ENCODE data around the gene KCNMA1. TPM values are rescaled to one million over a fixed set of nuclear protein-coding genes. Genes with fewer than 3 reads are reported as not detected.
A peak's percentile ranks its signal among the peaks of the same experiment; 100 is the strongest.
"Not testable (repeated sequence)": the region's sequence is repeated elsewhere in the genome, so short reads cannot be mapped to it uniquely, and the experiment has no call there.

KCNMA1 gene
- total RNA-seq (2014; rRNA removed; shearing (Covaris generic); ENCODE audit: low replicate concordance) = 6.2 and 12.8 TPM in 2 replicates

DNA sequence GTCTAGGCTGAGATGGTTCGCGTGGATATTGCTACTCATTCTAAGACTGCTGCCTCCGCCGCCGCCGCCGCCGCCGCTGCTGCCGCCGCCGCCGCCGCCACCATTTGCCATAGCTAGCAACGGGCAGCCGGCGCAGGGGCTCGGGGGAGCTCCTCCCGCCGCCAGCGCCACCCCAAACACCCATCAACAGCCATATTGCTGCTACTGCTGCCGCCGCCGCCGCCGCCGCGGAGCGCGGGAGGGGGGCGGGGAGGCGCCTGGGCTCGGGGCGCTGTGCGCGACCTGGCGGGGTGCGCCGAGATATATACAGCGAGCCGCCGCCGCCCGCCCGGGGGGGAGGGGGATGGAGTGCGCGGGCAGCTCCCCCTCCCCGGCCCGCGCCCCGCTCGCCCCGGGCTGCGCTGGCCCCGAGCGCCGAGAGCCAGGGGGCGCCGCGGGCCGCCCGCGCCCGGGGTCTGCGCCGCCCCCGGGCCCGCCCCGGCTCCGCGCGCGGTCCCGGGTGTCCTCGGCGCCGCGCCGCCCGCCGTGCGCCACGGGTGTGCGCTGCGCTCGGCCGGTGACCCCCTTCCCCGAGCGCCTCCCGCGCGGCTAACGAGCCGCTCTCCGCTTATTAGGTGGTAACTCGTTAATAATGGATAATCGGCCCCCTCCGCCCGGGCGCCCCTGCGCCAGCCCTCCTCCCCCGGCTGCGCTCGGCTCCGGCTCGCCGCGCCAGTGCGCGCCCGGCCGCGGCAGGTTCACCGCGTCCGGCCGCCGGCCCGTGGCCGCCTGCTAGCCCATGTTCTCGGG is at the start of gene KCNMA1:
Gene KCNMA1 (minus strand): TSS at position 277 of the 789 bp plus-strand sequence.
- in situ Hi-C loops (cut with HindIII; ENCODE audit: low pct_unique_long_range_greater_than_20kb, low sequenced_read_pairs) = loop anchor here (25.0 kb wide), 1 partner anchor 475 kb away; no protein-coding TSS in a partner anchor
- DNase-seq (ENCODE audit: low read depth) = peak; percentile 61

DNA sequence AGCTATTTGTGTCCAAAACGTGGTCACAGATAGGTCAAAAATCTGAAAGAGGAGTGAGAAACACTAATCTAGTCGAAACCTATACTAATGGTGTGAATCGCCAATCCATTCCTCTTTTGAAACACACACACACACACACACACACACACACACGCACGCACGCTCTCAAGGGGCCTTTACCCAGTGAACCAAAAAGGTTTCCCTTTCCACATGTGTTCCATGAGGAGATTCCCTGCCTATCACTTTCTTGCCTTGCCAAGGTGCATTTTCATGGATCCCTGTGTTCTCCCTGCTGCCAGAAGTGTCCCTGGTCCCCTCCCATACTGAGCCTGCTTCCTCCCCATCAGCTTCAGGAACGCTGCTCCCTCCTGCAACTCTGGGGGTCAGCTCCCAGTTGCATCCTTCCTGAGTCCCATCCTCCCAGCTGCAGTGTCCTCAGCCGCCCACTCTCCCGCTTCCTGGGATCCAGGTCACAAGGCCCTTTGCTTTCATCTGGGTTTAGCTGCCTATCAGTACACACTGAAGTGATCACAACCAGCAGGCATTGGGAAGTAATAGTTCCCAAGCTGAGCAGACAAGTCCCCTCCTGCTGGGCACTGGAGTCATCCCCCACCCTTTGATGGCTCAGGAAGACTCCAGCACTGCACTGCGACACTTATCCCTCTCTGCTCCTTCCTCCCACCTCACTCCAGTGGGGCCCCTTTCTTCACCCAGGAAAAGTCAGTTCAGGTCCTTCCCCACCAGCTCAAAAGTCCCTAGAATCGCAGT is 49.2 kb upstream of the KCNMA1 start:
- no peak for DNase-seq (ENCODE audit: low read depth)
- in situ Hi-C loops (cut with HindIII; ENCODE audit: low pct_unique_long_range_greater_than_20kb, low sequenced_read_pairs) = no loop called here

DNA sequence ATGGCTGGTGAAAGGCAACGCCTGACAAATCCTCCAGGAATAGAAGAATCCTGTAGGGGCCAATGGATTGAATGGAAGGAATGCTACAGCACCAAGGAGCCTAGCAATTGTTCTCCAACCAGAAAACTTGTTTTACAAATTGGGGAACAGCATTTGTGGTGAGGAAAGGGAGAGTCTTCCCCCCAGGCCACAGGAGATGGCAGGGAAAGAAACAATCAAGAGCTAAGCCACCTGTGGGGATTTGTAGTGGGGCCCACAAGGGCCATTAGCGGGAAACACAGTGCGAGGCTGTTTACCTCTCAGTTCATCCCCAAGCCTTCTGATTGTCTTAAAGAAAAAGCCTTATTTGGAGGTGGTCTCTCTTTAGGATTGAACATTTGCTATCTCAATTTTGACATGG is 48.5 kb upstream of the KCNMA1 start:
- in situ Hi-C loops (cut with HindIII; ENCODE audit: low pct_unique_long_range_greater_than_20kb, low sequenced_read_pairs) = no loop called here
- no peak for DNase-seq (ENCODE audit: low read depth)

DNA sequence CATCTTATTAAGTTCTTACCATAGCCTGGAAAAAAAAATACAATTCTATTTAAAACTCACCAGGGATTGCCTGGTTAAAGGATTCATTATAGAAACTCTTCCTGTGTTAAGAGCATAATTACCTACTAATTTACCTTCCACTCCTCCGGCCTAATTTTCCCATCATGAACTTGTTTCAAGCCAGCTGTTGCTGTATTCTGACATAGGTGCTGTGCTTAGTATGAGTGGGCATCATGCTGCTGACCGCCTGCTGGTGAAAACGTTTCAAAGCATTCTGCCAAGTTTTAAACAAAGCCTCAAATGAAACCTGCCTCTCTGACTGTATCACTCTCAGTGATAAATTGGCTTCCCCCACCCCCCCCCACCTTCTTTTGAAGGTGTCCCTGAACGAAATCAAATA is 47.8 kb upstream of the KCNMA1 start:
- no peak for DNase-seq (ENCODE audit: low read depth)
- in situ Hi-C loops (cut with HindIII; ENCODE audit: low pct_unique_long_range_greater_than_20kb, low sequenced_read_pairs) = no loop called here

DNA sequence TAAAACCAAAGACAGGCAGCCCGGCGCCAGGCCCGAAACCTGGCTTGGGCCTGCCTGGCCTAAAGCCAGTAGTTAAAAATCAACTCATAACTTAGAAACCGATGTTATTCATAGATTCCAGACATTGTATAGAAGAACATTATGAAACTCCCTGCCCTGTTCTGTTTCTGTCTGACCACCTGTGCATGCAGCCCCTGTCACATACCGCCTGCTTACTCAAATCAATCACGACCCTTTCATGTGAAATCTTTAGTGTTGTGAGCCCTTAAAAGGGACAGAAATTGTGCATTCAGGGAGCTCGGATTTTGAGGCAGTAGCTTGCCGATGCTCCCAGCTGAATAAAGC is 45.5 kb upstream of the KCNMA1 start:
- in situ Hi-C loops (cut with HindIII; ENCODE audit: low pct_unique_long_range_greater_than_20kb, low sequenced_read_pairs); DNase-seq (ENCODE audit: low read depth): not testable (repeated sequence)

DNA sequence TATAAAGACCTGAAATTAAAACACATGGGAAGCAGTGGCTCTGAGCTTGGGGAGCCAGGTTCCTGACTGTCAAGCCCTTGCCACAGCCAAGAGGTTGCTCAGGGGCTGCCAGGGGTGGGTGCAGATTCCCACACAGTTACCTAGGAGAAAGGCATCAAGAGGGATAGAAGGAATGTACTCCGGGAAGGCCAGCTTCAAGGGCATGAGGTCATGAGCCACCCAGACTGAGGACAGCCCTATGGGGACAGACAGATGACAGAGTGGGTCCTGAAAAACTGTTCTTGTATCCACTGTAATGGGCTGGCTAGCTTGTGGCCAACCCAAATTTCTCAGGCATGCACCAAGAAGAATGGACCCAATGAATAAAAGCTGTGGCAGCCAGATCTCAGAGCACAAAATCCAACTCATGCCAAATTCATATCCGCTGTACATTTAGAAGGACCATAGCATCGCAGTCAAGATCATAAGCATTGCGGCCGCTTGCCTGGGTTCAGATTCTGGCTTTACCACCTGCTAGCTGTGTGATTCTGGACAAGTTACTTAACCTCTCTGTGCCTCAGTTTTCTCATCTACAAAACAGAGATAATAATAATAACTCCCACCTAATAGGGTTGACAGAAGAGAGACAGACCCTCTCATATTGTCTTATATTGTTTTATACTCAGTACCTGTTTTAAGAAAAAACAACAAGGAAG is 44.9 kb upstream of the KCNMA1 start:
- no peak for DNase-seq (ENCODE audit: low read depth)
- in situ Hi-C loops (cut with HindIII; ENCODE audit: low pct_unique_long_range_greater_than_20kb, low sequenced_read_pairs) = no loop called here

DNA sequence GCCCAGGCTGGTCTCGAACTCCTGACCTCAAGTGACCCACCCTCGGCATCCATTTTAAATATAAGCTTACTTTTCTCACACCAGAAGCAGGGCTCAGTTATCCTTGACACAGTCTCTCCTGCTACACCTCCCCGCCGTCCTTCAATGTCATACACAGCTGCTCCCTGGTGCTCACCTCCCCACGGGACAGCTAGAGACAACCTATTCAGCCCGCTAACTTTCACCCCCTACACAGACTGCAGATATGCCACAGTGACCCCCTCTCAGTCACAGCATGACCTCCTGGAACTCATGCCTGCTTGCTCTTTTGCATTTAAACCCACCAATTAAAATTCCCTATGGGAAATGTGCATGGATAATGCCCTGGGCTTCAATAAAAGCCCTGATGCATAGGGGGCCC is 44.2 kb upstream of the KCNMA1 start:
- in situ Hi-C loops (cut with HindIII; ENCODE audit: low pct_unique_long_range_greater_than_20kb, low sequenced_read_pairs) = no loop called here
- DNase-seq (ENCODE audit: low read depth) = no peak

DNA sequence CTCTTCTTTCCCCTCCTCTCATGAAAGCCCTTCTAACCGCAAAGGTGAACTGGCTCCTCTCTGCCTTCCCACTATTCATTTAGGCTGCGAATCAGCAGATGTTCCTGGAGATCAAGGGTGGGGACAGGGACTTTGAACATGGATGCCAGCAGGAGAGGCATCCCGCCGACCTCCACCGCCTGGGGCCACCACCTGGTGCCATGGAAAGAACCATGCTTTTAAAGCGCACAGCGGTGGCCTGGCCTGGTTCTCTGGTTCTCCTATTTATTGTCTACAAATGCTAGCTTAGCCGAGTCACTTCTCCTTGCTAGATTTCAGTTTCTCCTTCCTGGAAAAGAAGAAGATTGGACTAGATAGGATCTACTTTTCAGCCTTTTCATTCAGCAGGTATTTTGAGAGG is 43.2 kb upstream of the KCNMA1 start:
- in situ Hi-C loops (cut with HindIII; ENCODE audit: low pct_unique_long_range_greater_than_20kb, low sequenced_read_pairs) = no loop called here

DNA sequence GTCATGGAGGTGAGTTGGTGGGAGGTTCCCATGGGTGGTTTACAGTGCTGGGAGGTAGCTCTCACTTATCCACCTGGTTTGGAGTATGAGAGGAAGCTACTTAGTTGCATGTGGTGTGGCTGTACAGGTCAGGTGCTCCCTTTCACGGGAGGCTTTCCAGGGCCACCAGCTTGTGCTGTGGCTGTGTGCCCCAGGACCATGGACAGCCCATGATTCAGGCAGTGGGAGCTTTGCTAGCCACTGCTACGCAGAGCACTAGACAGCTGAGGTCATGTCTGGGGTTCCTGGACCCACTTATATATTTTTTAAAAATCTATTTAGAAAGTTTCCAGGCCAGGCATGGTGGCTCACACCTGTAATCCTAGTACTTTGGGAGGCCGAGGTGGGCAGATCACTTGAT is 42.5 kb upstream of the KCNMA1 start:
- in situ Hi-C loops (cut with HindIII; ENCODE audit: low pct_unique_long_range_greater_than_20kb, low sequenced_read_pairs) = no loop called here
- no peak for DNase-seq (ENCODE audit: low read depth)

More for the DNA sequence above, 43.2 kb upstream of the KCNMA1 start:
- no peak for DNase-seq (ENCODE audit: low read depth)

DNA sequence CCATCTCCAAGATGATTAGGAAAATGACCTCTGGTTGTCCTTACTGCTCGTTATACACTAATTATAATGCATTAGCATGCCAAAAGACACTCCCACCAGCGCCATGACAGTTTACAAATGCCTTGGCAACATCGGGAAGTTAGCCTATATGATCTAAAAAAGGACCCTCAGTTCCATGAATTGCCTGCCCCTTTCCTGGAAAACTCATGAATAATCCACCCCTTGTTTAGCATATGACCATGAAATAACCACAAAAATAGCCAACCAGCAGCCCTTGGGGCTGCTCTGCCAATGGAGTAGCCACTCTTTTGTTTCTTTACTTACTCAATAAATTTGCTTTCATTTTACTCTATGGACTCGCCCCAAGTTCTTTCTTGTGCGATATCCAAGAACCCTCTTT is 41.6 kb upstream of the KCNMA1 start:
- no peak for DNase-seq (ENCODE audit: low read depth)
- in situ Hi-C loops (cut with HindIII; ENCODE audit: low pct_unique_long_range_greater_than_20kb, low sequenced_read_pairs) = no loop called here

DNA sequence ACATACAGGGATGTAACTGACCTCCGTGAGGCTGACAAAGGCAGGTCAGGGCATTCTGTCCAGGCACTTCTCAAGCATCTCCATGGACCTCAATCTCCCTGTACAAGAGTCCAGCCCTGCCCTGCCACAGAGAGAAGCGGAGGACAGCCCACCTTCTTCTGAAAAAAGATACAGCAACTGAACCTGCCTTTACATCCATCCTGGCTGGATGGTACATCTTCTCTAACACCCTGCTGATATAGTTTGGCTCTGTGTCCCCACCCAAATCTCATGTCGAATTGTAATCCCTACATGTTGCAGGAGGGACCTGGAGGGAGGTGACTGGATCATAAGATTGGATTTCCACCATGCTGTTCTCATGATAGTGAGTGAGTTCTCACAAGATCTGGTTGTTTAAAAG is 40.5 kb upstream of the KCNMA1 start:
- DNase-seq (ENCODE audit: low read depth) = no peak
- in situ Hi-C loops (cut with HindIII; ENCODE audit: low pct_unique_long_range_greater_than_20kb, low sequenced_read_pairs) = no loop called here

DNA sequence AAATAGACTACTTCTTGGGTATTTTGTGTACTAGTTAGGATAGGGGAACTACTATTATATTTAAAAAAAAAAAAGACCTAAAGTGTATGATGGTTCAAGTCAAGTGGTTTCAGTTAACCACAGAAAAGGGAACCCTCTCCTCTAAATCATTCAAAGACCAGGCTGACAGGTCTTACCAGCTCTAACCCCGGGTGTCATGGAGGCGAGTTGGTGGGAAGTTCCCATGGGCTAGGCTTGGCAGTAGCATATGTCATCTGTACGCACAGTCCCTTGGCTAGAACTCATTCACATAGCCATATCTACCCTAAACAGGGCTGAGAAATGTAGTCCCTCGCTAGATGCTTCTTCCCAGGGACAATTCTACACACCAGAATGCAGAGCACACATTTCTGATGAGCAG is 37.7 kb upstream of the KCNMA1 start:
- in situ Hi-C loops (cut with HindIII; ENCODE audit: low pct_unique_long_range_greater_than_20kb, low sequenced_read_pairs) = no loop called here
- no peak for DNase-seq (ENCODE audit: low read depth)

DNA sequence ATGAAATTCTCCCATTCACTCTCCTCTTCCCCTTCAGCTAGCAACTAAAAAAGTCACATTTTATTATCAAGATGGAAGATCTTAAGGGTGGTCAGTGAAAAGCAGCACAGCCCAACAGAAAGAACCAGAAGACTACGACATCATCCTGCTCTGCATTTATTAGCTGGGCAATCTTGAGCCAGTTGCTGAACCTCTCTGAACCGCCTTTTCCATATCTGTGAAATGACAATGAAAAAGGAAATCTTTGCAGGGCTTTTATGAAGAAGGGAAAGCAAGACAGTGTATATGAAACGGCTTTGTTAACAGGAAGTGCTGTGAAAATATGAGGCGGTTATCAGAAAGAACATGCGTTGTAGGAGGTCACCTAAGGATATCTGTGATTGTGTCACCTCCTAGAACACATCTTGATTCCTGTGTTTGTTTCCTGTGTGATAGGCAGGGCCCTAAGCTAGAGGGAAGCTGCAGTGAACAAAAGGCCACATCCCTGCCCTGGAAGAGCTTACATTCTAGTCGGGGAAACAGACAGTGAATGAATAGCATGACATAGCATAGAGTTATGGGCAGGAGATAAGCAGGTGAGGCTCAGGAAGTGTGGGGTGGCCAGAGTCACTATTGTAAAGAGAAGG is 36.0 kb upstream of the KCNMA1 start:
- no peak for DNase-seq (ENCODE audit: low read depth)
- in situ Hi-C loops (cut with HindIII; ENCODE audit: low pct_unique_long_range_greater_than_20kb, low sequenced_read_pairs) = no loop called here

DNA sequence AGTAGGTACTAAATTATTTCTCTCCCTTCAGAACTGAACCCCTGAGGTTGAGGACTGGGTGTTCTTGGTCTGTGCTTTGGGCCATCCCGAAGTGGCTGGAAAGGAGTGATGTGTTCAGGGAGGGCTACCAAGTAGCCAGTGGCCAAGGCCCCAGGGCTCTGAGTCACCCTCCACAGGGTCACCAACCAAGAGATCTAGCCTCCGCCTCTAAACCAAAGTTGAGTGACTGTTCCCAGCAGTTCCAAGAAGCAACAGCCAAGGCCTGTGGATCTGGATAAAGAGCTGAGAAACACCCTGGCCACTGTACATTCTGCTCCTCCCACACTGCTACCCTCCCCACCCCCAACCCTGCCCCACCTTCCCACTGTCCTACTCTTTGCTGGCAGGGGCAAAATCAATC is 35.5 kb upstream of the KCNMA1 start:
- DNase-seq (ENCODE audit: low read depth) = no peak
- in situ Hi-C loops (cut with HindIII; ENCODE audit: low pct_unique_long_range_greater_than_20kb, low sequenced_read_pairs) = no loop called here

DNA sequence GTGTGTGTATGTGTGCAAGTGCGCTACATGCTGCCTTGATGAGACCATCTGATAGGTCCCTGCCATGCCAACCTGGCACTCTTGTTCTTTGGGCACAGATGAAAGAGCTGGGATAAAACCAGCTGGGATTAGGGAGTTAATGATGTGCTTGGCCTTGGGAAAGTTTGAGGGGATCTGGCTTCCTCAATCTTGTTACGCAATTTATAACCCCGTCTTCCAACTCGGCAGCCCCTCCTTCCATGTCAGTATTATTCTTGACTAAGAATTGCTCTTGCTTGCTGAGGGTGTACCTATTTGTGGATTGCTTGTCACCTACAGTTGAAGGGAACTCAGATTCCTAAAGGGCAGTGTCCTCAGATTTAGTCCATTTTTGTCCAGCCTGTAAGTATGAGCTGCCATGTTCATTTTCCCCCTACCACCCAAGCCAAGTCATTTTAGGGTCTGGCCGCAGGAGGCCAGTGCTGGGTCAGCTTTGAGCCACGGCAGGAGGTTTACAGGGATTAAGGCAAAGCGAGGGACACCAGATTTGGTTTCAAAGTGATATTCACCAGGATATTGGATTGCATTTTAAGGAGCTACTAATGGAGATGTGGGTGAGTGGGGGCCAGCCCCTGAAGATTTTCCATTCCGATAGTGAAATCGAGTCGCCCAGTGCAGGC is 34.1 kb upstream of the KCNMA1 start:
- in situ Hi-C loops (cut with HindIII; ENCODE audit: low pct_unique_long_range_greater_than_20kb, low sequenced_read_pairs) = no loop called here
- DNase-seq (ENCODE audit: low read depth) = no peak

DNA sequence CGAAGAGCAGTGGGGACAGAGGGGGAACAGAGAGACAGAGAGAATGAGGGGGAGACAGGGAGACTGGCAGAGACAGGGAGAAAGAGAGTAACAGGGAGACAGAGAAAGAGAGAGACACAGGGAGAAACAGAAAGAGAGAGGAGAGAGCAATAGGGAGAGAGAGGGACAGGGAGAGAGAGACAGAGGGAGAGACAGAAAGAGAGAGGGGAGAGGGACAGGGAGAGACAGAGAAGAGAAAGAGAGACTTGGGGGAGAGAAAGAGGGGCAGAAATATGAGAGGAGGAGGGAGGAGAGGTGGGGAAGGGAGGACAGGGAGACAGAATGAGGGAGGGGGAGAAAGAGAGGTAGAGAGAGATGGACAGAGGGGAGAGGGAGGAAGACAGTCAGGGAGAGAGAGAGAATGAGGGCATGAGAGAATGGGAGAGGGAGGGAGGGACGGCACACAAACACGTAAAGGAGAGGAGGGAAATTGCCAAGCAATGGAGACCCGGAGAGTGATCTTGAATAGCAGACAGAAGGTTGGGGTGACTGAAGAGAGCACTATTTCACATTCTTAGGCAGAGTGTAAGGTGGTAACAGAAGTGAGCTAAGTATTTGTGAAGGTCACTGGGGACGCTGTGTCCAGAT is 33.3 kb upstream of the KCNMA1 start:
- DNase-seq (ENCODE audit: low read depth) = no peak
- in situ Hi-C loops (cut with HindIII; ENCODE audit: low pct_unique_long_range_greater_than_20kb, low sequenced_read_pairs) = no loop called here

DNA sequence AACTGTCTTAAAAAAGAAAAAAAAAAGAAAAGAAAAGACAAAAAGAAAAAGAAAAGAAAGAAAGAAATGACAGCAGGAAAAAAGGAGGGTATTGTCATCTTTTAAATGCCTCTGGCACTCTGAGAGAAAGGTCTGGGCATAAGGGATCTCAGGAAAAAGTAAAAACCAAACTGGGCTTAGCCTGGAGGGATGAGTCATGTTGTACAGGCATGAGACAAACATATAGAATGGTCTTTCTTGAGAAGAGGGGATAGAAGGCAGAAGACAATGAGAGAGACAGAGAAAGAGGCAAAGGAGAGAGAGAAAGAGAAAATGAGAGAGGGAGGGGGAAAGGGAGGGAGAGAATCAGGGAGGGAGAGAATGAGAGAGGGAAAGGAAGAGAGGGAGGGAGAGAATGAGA is 32.3 kb upstream of the KCNMA1 start:
- DNase-seq (ENCODE audit: low read depth) = no peak
- in situ Hi-C loops (cut with HindIII; ENCODE audit: low pct_unique_long_range_greater_than_20kb, low sequenced_read_pairs) = no loop called here
